CD4-positive, CD25-positive, alpha-beta regulatory T cell (primary cell): ENCODE results near the gene LGMN. TPM values are rescaled to one million over a fixed set of nuclear protein-coding genes. Genes with fewer than 3 reads are reported as not detected.

Source experiments
- ATAC-seq, 2 donors: fragments of 150-1000 bp; cut with Tn5 transposase; one replicate each; pipeline ENCODE4 v1.10.0; 2021; ENCODE audit warnings: low read depth in 2 of 2, moderate number of reproducible peaks in 2 of 2, moderate library complexity in 1 of 2
- DNase-seq, 3 donors: peaks; one replicate each; pipeline versions ENCODE4 v3.0.0 to v3.0.0-alpha.2; 2012 to 2022; ENCODE audit warnings: mixed read lengths in 1 of 3
- H3K27ac ChIP-seq: one replicate; pipeline ENCODE4 v1.7.0; 2013; ENCODE audit warnings: mild to moderate bottlenecking, low read length; ENCODE audit not compliant: insufficient read depth, poor library complexity, severe bottlenecking
- H3K27me3 ChIP-seq: one replicate; pipeline ENCODE4 v1.7.0; 2013; ENCODE audit warnings: low read length; ENCODE audit not compliant: control insufficient read depth, insufficient read depth
- H3K36me3 ChIP-seq: one replicate; pipeline ENCODE4 v1.7.0; 2013; ENCODE audit warnings: mild to moderate bottlenecking, low read length, moderate library complexity; ENCODE audit not compliant: control insufficient read depth, insufficient read depth
- H3K4me1 ChIP-seq: 2 replicates; pipeline ENCODE4 v1.7.0; 2013; ENCODE audit warnings: mild to moderate bottlenecking, low read length; ENCODE audit not compliant: insufficient read depth, control insufficient read depth, poor library complexity, severe bottlenecking
- H3K4me3 ChIP-seq: one replicate; pipeline ENCODE4 v1.7.0; 2013; ENCODE audit warnings: low read depth, mild to moderate bottlenecking, low read length, moderate library complexity
- H3K9me3 ChIP-seq, 2 experiments: 1 replicate in 1 of 2; 2 replicates in 1 of 2; pipeline ENCODE4 v1.7.0; 2013; ENCODE audit warnings: low read length in 2 of 2, mild to moderate bottlenecking in 1 of 2, moderate library complexity in 1 of 2; ENCODE audit not compliant: control insufficient read depth in 2 of 2
- H3K27ac Mint-ChIP-seq, 3 donors: one replicate each; pipeline ENCODE4 v1.8.0; 2020 to 2022; ENCODE audit warnings: mild to moderate bottlenecking in 3 of 3, mixed read lengths in 3 of 3, moderate library complexity in 2 of 3
- H3K27me3 Mint-ChIP-seq: one replicate; pipeline ENCODE4 v1.8.0; 2022; ENCODE audit warnings: mild to moderate bottlenecking, mixed read lengths
- H3K36me3 Mint-ChIP-seq: one replicate; pipeline ENCODE4 v1.8.0; 2020; ENCODE audit warnings: mixed read lengths
- H3K4me1 Mint-ChIP-seq, 4 donors: one replicate each; pipeline ENCODE4 v1.8.0; 2020 to 2022; ENCODE audit warnings: mixed read lengths in 4 of 4, mild to moderate bottlenecking in 1 of 4
- H3K4me3 Mint-ChIP-seq, 4 donors: one replicate each; pipeline ENCODE4 v1.8.0; 2020 to 2022; ENCODE audit warnings: mild to moderate bottlenecking in 4 of 4, mixed read lengths in 4 of 4, moderate library complexity in 3 of 4
- H3K9me3 Mint-ChIP-seq, 7 donors: one replicate each; pipeline ENCODE4 v1.8.0; 2020 to 2022; ENCODE audit warnings: mixed read lengths in 7 of 7, mild to moderate bottlenecking in 3 of 7, moderate library complexity in 2 of 7
- polyA plus RNA-seq, 4 donors: library from polyadenylated mRNA; unstranded; fragments of 300-500 nt; fragmentation: Illumina TruSeq; gene quantifications; one replicate each; pipeline ENCODE4 v1.2.3, GENCODE V29; 2021
- total RNA-seq: library from RNA; stranded (reverse); gene quantifications from one replicate; pipeline ENCODE4 v1.2.3, GENCODE V29; 2022

LGMN gene
- total and polyA plus RNA-seq, 5 donors from 2014 or later: 10.9 to 34.4 (median 18.5) TPM

DNA sequence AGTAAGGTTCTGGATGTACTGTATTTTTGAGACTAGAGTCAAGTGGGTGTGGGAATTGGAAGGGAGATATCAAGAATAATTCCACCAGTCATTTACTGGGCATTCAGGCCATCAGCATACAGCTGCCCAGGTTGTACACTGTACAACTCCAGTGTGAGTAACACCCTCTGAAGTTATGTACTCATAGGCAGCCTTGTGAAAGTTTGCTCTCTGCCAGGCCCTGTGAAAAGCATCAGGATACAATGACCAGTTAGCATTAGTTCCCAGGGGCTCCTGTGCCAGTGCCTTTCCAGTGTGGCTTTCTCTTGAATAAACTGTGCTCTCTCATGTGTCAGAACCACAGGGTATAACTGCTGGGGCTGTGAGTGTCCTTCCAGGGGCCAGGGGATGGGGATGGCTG is 89.7 kb downstream of the LGMN start:
- H3K9me3 ChIP-seq: no peaks in the 10 kb centered on the region
- DNase-seq (no peak), ATAC-seq (no peak)
- H3K4me1 Mint-ChIP-seq: peaks cover 4 to 90% (median 74%) of the 10 kb centered on the region in 4 donors
- peak overlapping the region; percentile 85 to 100 (median 99) for H3K4me3 Mint-ChIP-seq
- H3K27me3 Mint-ChIP-seq: no peaks in the 10 kb centered on the region
- no peak overlapping the region for H3K27ac ChIP-seq
- peak overlapping the region; percentile 92 to 98 (median 96) for H3K27ac Mint-ChIP-seq
- no peaks in the 10 kb centered on the region for H3K27me3 ChIP-seq
- H3K9me3 Mint-ChIP-seq: peaks cover 0 to 1% (median 0%) of the 10 kb centered on the region in 7 donors
- peaks cover 62% of the 10 kb centered on the region for H3K36me3 ChIP-seq
- peaks cover 76% of the 10 kb centered on the region for H3K4me1 ChIP-seq
- H3K4me3 ChIP-seq: peak overlapping the region; percentile 26
- peaks cover 75% of the 10 kb centered on the region for H3K36me3 Mint-ChIP-seq

GRCh38 chr14:92658160-92658559 is 90.3 kb downstream of the LGMN start:
- Mint-ChIP-seq H3K36me3 (peaks cover 76% of the 10 kb centered on the region), H3K27me3 (no peaks in the 10 kb centered on the region), H3K4me1 (peaks cover 4 to 89% (median 74%) of the 10 kb centered on the region in 4 donors), H3K9me3 (peaks cover 0 to 1% (median 0%) of the 10 kb centered on the region in 7 donors), H3K27ac (peak overlapping the region; percentile 92 to 98 (median 96)), H3K4me3 (peak overlapping the region; percentile 85 to 100 (median 99))
- Histone ChIP-seq H3K9me3 (no peaks in the 10 kb centered on the region), H3K27ac (peak overlapping the region; percentile 49), H3K36me3 (peaks cover 57% of the 10 kb centered on the region), H3K4me1 (peaks cover 70% of the 10 kb centered on the region), H3K27me3 (no peaks in the 10 kb centered on the region), H3K4me3 (peak overlapping the region; percentile 32)
- no peak for ATAC-seq
- no peak for DNase-seq

DNA sequence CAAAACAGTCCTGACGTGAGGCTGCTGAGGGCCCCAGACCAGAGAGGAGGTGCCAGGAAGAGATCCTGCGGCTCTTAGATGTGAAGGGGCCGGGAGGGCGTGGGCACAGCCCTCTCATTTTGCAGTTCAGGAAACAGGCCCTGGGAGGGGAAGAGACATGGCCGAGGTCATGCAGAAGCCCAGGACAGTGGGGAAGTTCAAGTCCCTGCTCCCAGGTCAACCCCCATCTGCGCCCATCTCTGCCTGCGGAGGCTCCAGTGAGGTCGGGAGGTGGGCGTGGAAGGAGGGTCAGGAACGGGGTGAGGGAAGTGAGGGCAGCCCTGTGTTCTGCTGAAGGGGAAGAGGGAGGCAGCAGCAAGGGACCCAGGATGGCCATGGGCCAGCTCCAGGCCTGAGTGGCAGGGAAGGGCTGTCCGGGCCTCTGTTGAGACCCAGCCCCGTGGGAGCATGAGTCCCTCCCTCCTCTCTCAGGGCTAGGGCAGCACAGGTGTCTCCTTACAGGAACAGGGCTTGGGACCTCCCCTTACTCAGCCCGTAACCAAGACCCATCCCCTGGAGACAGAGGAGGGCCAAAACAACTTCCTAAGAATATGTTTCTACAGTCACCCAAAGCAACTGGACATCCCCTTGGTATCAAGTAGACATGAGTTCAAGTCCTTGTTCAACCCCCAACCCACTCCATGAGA is 90.8 kb downstream of the LGMN start:
- Histone ChIP-seq H3K36me3 (peaks cover 52% of the 10 kb centered on the region), H3K27ac (peak overlapping the region; percentile 49), H3K4me1 (peaks cover 70% of the 10 kb centered on the region), H3K27me3 (no peaks in the 10 kb centered on the region), H3K4me3 (peak overlapping the region; percentile 44), H3K9me3 (no peaks in the 10 kb centered on the region)
- H3K27ac Mint-ChIP-seq: peak overlapping the region; percentile 92 to 98 (median 96)
- peaks cover 0 to 1% (median 0%) of the 10 kb centered on the region in 7 donors for H3K9me3 Mint-ChIP-seq
- H3K27me3 Mint-ChIP-seq: no peaks in the 10 kb centered on the region
- ATAC-seq (no peak), DNase-seq (no peak)
- peaks cover 4 to 84% (median 71%) of the 10 kb centered on the region in 4 donors for H3K4me1 Mint-ChIP-seq
- peak overlapping the region; percentile 98 to 100 (median 100) for H3K4me3 Mint-ChIP-seq
- peaks cover 73% of the 10 kb centered on the region for H3K36me3 Mint-ChIP-seq

DNA sequence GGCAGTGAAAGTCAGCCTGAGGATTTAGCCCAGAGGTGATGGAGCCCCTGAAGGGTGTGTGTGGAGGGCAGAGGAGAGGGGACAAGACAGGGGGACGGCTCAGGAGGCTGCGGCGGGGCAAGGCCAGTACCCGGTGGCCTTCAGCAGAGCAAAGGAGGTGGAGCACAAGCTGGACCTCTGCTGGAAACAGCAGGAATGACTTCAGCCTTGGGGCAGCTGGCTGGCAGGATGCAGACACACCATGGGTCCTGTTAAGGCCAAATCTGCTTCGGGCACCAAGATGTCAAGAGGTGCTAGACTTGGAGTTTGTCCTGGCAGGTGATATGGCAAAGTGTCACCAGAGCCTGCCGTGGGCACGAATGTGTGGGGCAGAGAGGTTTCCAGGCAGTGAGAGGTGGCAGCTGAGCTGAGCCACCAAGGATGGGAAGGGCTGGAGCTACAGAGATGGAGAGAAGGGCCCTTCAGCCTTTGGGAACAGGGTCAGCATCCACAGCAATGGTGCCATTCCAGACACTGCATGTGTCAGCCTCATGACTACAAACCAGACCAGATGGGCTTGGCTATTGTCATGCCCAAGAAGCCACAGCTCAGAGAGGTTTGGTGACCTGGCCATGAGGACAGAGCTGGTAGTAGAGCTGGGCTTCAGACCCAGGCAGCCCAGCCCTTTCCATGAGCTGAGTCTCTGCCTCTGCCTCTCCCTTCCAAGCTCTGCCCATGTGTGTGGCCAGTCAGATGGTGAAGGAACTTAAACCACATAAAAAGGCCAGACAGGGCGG is 91.9 kb downstream of the LGMN start:
- Mint-ChIP-seq H3K27ac (peak overlapping the region; percentile 96 to 98 (median 96)), H3K27me3 (no peaks in the 10 kb centered on the region), H3K4me3 (peak overlapping the region; percentile 98 to 100 (median 100)), H3K36me3 (peaks cover 62% of the 10 kb centered on the region), H3K4me1 (peaks cover 4 to 73% (median 63%) of the 10 kb centered on the region in 4 donors), H3K9me3 (no peaks in the 10 kb centered on the region)
- peak overlapping the region; percentile 86 for H3K4me3 ChIP-seq
- H3K9me3 ChIP-seq: no peaks in the 10 kb centered on the region
- peaks cover 42% of the 10 kb centered on the region for H3K36me3 ChIP-seq
- peak overlapping the region; percentile 64 for H3K27ac ChIP-seq
- H3K4me1 ChIP-seq: peaks cover 70% of the 10 kb centered on the region
- H3K27me3 ChIP-seq: no peaks in the 10 kb centered on the region
- no peak for ATAC-seq
- no peak for DNase-seq

- Histone ChIP-seq H3K4me3 (peak overlapping the region; percentile 86), H3K27me3 (no peaks in the 10 kb centered on the region), H3K36me3 (peaks cover 35% of the 10 kb centered on the region), H3K4me1 (peaks cover 69% of the 10 kb centered on the region), H3K9me3 (no peaks in the 10 kb centered on the region), H3K27ac (peak overlapping the region; percentile 64)
- Mint-ChIP-seq H3K9me3 (no peaks in the 10 kb centered on the region), H3K27ac (peak overlapping the region; percentile 96 to 98 (median 96)), H3K4me3 (peak overlapping the region; percentile 98 to 100 (median 100)), H3K36me3 (peaks cover 55% of the 10 kb centered on the region), H3K4me1 (peaks cover 4 to 72% (median 62%) of the 10 kb centered on the region in 4 donors), H3K27me3 (no peaks in the 10 kb centered on the region)
- DNase-seq (no peak), ATAC-seq (no peak)
These were observed 92.8 kb downstream of the LGMN start for GRCh38 chr14:92655419-92656201.

GRCh38 chr14:92654239-92654901 is 94.1 kb downstream of the LGMN start:
- Mint-ChIP-seq H3K27me3 (no peaks in the 10 kb centered on the region), H3K4me3 (peak overlapping the region; percentile 98 to 100 (median 100)), H3K27ac (peak overlapping the region; percentile 98 to 100 (median 99)), H3K4me1 (peaks cover 4 to 71% (median 59%) of the 10 kb centered on the region in 4 donors), H3K36me3 (peaks cover 44% of the 10 kb centered on the region), H3K9me3 (no peaks in the 10 kb centered on the region)
- Histone ChIP-seq H3K36me3 (peaks cover 23% of the 10 kb centered on the region), H3K27ac (peak overlapping the region; percentile 95), H3K27me3 (no peaks in the 10 kb centered on the region), H3K9me3 (no peaks in the 10 kb centered on the region), H3K4me3 (peak overlapping the region; percentile 94), H3K4me1 (peaks cover 70% of the 10 kb centered on the region)
- DNase-seq: peak in 2 of 3 donors; percentile 36 to 49
- ATAC-seq: no peak
